Astrocyte (in vitro differentiated cells and primary cell): Measurements from ENCODE around the gene CCDC80. TPM values are rescaled to one million over a fixed set of nuclear protein-coding genes. Genes with fewer than 3 reads are reported as not detected.

Experiments
- DNase-seq: peaks from one replicate; pipeline ENCODE4 v3.0.0-alpha.2; 2010; ENCODE audit warnings: low read depth
- FAIRE-seq: peaks from 2 replicates; lab custom pipeline; 2011; peaks lifted over from hg19 to GRCh38; lab: Jason Lieb, UNC
- H2AFZ ChIP-seq: 2 replicates; pipeline ENCODE4 v1.6.0; 2012; ENCODE audit warnings: low read depth, low read length, inconsistent platforms
- H3K27ac ChIP-seq: 2 replicates; pipeline ENCODE4 v1.5.1; 2011; ENCODE audit warnings: low read depth, low read length, inconsistent platforms
- H3K27me3 ChIP-seq: 2 replicates; pipeline ENCODE4 v1.6.0; 2011; ENCODE audit warnings: low read length, inconsistent platforms; ENCODE audit not compliant: insufficient read depth
- H3K36me3 ChIP-seq: 2 replicates; pipeline ENCODE4 v1.5.1; 2011; ENCODE audit warnings: low read length, inconsistent platforms; ENCODE audit not compliant: insufficient read depth
- H3K4me1 ChIP-seq: 2 replicates; pipeline ENCODE4 v1.5.1; 2011; ENCODE audit warnings: low read length, inconsistent platforms; ENCODE audit not compliant: insufficient read depth
- H3K4me2 ChIP-seq: 2 replicates; pipeline ENCODE4 v1.6.0; 2012; ENCODE audit warnings: low read length, inconsistent platforms
- H3K4me3 ChIP-seq: 2 replicates; pipeline ENCODE4 v1.5.1; 2011; ENCODE audit warnings: low read depth, mild to moderate bottlenecking, low read length, inconsistent platforms; ENCODE audit not compliant: insufficient read depth
- H3K79me2 ChIP-seq: 2 replicates; pipeline ENCODE4 v1.6.0; 2012; ENCODE audit warnings: mild to moderate bottlenecking, low read length, inconsistent platforms; ENCODE audit not compliant: insufficient read depth
- H3K9ac ChIP-seq: 2 replicates; pipeline ENCODE4 v1.6.0; 2012; ENCODE audit warnings: mild to moderate bottlenecking, low read length, inconsistent platforms
- H3K9me3 ChIP-seq: 2 replicates; pipeline ENCODE4 v1.5.1; 2012; ENCODE audit warnings: low read depth, mild to moderate bottlenecking, low read length, inconsistent platforms; ENCODE audit not compliant: insufficient read depth
- H4K20me1 ChIP-seq: 2 replicates; pipeline ENCODE4 v1.6.0; 2012; ENCODE audit warnings: low read length, inconsistent platforms; ENCODE audit not compliant: insufficient read depth
- H3K27ac Mint-ChIP-seq: one replicate; pipeline ENCODE4 v1.8.0; 2021; ENCODE audit warnings: mild to moderate bottlenecking, mixed read lengths; ENCODE audit not compliant: unreplicated experiment
- H3K27me3 Mint-ChIP-seq: one replicate; pipeline ENCODE4 v1.8.0; 2021; ENCODE audit warnings: low read depth, mixed read lengths; ENCODE audit not compliant: unreplicated experiment
- H3K36me3 Mint-ChIP-seq: one replicate; pipeline ENCODE4 v1.8.0; 2021; ENCODE audit warnings: low read depth, mixed read lengths; ENCODE audit not compliant: unreplicated experiment
- H3K4me1 Mint-ChIP-seq: one replicate; pipeline ENCODE4 v1.8.0; 2021; ENCODE audit warnings: low read depth, mixed read lengths; ENCODE audit not compliant: unreplicated experiment
- H3K4me3 Mint-ChIP-seq: one replicate; pipeline ENCODE4 v1.8.0; 2021; ENCODE audit warnings: mild to moderate bottlenecking, moderate library complexity, mixed read lengths; ENCODE audit not compliant: unreplicated experiment
- H3K9me3 Mint-ChIP-seq: one replicate; pipeline ENCODE4 v1.8.0; 2021; ENCODE audit warnings: mild to moderate bottlenecking, mixed read lengths; ENCODE audit not compliant: unreplicated experiment
- CTCF ChIP-seq: IDR thresholded peaks from 2 replicates; pipeline ENCODE4 v1.5.1; 2011; ENCODE audit warnings: low read depth, mild to moderate bottlenecking, inconsistent platforms, low read length, moderate library complexity; ENCODE audit not compliant: insufficient read depth
- EZH2 ChIP-seq: IDR thresholded peaks from 2 replicates; pipeline ENCODE4 v1.6.1; 2012; ENCODE audit warnings: mild to moderate bottlenecking, low read length, inconsistent platforms; ENCODE audit not compliant: insufficient read depth
- total RNA-seq: library from RNA; stranded (reverse); gene quantifications from 2 replicates; pipeline ENCODE4 v1.2.1, GENCODE V29; 2021

CCDC80 gene
- total RNA-seq, 1 donor from 2014 or later, result 272 TPM

- no peaks in the 10 kb centered on the region for H3K27me3 Mint-ChIP-seq
- H3K4me3 ChIP-seq, result no peak overlapping the region
- no peaks in the 10 kb centered on the region for H4K20me1 ChIP-seq
- no peak overlapping the region for H2AFZ ChIP-seq
- H3K4me3 Mint-ChIP-seq, result no peak overlapping the region
- no peaks in the 10 kb centered on the region for H3K27me3 ChIP-seq
- peaks cover 3% of the 10 kb centered on the region for H3K4me1 Mint-ChIP-seq
- no peak for FAIRE-seq
- no peaks in the 10 kb centered on the region for H3K36me3 ChIP-seq
- H3K36me3 Mint-ChIP-seq, result peaks cover 3% of the 10 kb centered on the region
- H3K9me3 ChIP-seq, result no peaks in the 10 kb centered on the region
- no peak overlapping the region for H3K27ac Mint-ChIP-seq
- H3K4me2 ChIP-seq, result no peak overlapping the region
- no peak overlapping the region for H3K27ac ChIP-seq
- H3K9ac ChIP-seq, result no peak overlapping the region
- TF ChIP-seq CTCF (no peak), EZH2 (no peak)
- peaks cover 82% of the 10 kb centered on the region for H3K79me2 ChIP-seq
- H3K4me1 ChIP-seq, result peaks cover 8% of the 10 kb centered on the region
- H3K9me3 Mint-ChIP-seq, result no peaks in the 10 kb centered on the region
- no peak for DNase-seq
Observed at GRCh38 chr3:112555535-112556170, 85.3 kb downstream of the CCDC80 start.

GRCh38 chr3:112550859-112551258, 90.1 kb downstream of the CCDC80 start:
- Histone ChIP-seq H3K4me2 (no peak overlapping the region), H3K4me1 (no peaks in the 10 kb centered on the region), H3K9me3 (no peaks in the 10 kb centered on the region), H4K20me1 (peaks cover 3% of the 10 kb centered on the region), H3K9ac (no peak overlapping the region), H3K27me3 (no peaks in the 10 kb centered on the region), H2AFZ (no peak overlapping the region), H3K27ac (no peak overlapping the region), H3K36me3 (peaks cover 9% of the 10 kb centered on the region), H3K4me3 (no peak overlapping the region), H3K79me2 (peaks cover 46% of the 10 kb centered on the region)
- FAIRE-seq (no peak), DNase-seq (no peak)
- Mint-ChIP-seq H3K4me3 (no peak overlapping the region), H3K36me3 (peaks cover 5% of the 10 kb centered on the region), H3K27me3 (no peaks in the 10 kb centered on the region), H3K27ac (no peak overlapping the region), H3K9me3 (no peaks in the 10 kb centered on the region), H3K4me1 (peaks cover 4% of the 10 kb centered on the region)
- no peak for TF ChIP-seq CTCF
- no peak for TF ChIP-seq EZH2

Other genes with a start within 250 kb of the CCDC80 start
- not detected in 2 replicates for gene BTLA, start 141.7 kb downstream of the CCDC80 start, total RNA-seq
- 45.4 and 46.2 TPM in 2 replicates for gene ATG3, start 79.2 kb downstream of the CCDC80 start, total RNA-seq
- gene SLC35A5, start 79.1 kb downstream of the CCDC80 start, total RNA-seq, result 24.4 and 26.1 TPM in 2 replicates
- gene CD200R1L, start 205.7 kb upstream of the CCDC80 start, total RNA-seq, result not detected in 2 replicates